ENCODE data around the gene SRP68. TPM values are rescaled to one million over a fixed set of nuclear protein-coding genes. Genes with fewer than 3 reads are reported as not detected.

SRP68 gene
- total RNA-seq, 2 donors from 2014 or later: 65.1 to 78.0 TPM

DNA sequence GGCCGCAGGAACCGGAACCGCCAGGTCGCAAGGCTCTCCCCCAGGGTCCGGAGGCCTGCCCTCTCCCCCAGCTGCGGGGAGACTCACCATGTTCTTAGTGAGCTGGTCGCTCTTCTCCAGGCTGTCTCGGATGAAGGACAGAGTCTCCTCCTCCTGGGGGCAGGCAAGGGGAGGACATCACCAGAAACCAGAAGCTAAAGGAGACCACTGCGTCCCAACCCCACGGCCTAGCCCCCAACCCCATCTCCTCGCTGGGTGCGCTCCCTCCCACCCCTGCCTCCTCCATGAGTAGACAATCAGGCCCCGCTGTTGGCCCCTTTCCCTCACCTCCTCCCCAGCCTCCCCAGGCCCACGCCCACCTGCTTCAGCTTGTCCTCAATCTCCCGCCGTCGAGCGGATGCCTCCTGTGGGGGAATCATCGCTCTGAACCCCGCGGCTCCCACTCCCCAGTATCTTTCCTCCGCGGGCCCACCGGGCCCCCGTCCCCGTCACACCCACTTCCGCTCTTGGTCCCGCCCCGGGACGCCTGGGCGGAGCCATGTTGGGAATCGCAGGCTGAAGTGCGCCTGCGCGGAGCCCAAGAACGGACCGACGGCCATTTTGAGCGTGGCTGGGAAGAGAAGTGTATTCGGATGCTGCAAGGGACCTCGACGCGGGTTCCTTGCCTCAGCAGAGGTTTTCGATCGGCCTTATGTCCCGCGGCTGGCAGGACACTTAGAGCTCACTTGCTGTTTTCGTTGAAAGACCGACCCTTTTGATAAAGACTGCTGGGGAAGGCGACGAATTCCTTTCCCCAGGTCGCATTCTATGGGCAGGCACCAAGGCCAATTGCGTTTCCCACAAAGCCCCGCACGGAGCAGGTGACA, 31.2 kb upstream of the SRP68 start, which contains the start of gene EXOC7:
Gene EXOC7, minus strand, starts transcription at position 514 of the 866 bp plus-strand sequence. Its CDS starts 95 bp downstream, at position 419.
- TF ChIP-seq, protein P1, sequence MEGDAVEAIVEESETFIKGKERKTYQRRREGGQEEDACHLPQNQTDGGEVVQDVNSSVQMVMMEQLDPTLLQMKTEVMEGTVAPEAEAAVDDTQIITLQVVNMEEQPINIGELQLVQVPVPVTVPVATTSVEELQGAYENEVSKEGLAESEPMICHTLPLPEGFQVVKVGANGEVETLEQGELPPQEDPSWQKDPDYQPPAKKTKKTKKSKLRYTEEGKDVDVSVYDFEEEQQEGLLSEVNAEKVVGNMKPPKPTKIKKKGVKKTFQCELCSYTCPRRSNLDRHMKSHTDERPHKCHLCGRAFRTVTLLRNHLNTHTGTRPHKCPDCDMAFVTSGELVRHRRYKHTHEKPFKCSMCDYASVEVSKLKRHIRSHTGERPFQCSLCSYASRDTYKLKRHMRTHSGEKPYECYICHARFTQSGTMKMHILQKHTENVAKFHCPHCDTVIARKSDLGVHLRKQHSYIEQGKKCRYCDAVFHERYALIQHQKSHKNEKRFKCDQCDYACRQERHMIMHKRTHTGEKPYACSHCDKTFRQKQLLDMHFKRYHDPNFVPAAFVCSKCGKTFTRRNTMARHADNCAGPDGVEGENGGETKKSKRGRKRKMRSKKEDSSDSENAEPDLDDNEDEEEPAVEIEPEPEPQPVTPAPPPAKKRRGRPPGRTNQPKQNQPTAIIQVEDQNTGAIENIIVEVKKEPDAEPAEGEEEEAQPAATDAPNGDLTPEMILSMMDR (IDR thresholded peaks at IDR 0.05): no peak
- H3K27me3 ChIP-seq: no peaks in the 10 kb centered on the region
- H3K9me3 ChIP-seq: no peaks in the 10 kb centered on the region
- peak within 1 kb of the TSS; percentile 55 for H3K27ac ChIP-seq
- H3K36me3 ChIP-seq: no peaks in the 10 kb centered on the region
- peak; percentile 94 for DNase-seq
- intact Hi-C loops (cut with DNase I): no loop called here
- H3K4me3 ChIP-seq: peak within 1 kb of the TSS; percentile 89
- peak within 1 kb of the TSS; percentile 88 to 95 for H3K9ac ChIP-seq (ENCODE audit: low read depth in 2 of 2, low read length in 2 of 2)
- peaks cover 8% of the 10 kb centered on the region for H3K4me1 ChIP-seq

DNA sequence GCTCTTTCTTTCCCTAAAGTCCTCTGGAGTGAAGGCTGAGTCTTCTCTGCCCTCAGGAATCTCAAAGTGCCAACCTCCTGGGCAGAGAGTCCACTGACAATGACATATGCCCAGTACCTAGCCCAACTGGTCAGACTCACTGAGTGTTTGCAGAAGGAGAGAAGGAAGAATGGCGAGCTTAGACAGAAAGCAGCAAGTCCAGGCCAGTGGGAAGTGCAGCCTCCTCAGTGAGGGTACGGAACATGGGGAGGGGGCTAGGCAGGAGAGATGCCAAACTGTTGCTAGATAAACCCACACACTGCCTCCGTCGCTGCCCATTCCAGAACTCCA, 30.6 kb upstream of the SRP68 start:
- no peaks in the 10 kb centered on the region for H3K27me3 ChIP-seq
- H3K4me1 ChIP-seq: peaks cover 8% of the 10 kb centered on the region
- DNase-seq: no peak
- TF ChIP-seq, protein P1 (IDR thresholded peaks at IDR 0.05): no peak
- H3K4me3 ChIP-seq: peak overlapping the region; percentile 89
- intact Hi-C loops (cut with DNase I): no loop called here
- no peak overlapping the region for H3K27ac ChIP-seq
- no peaks in the 10 kb centered on the region for H3K9me3 ChIP-seq
- H3K36me3 ChIP-seq: no peaks in the 10 kb centered on the region
- H3K9ac ChIP-seq (ENCODE audit: low read depth in 2 of 2, low read length in 2 of 2): peak overlapping the region; percentile 88 to 95

DNA sequence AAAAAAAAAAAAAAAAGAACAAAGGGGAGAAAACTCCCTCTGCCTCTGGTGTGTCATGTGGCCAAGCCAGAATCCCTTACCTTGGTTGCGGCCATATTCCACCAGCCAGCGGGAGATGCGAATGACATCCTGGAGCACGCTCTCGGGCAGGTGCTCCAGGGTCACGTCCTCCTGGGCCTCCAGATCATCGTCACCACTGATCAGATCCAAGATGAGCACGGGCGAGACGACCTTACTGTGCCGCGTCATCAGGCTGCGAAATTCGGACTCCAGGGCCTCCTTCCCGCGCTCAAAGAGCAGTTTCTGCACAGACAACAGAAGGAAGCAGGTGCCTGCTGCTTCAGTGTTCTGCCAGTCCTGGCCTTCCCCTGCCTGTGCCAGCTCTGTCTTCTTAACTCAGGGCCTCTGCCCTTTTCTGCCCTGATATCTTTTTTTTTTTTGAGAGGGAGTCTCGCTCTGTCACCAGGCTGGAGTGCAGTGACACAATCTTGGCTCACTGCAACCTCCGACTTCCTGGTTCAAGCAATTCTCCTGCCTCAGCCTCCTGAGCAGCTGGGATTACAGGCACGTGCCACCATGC, 25.5 kb upstream of the SRP68 start:
- peaks cover 22% of the 10 kb centered on the region for H3K36me3 ChIP-seq
- H3K27ac ChIP-seq: no peak overlapping the region
- peaks cover 6% of the 10 kb centered on the region for H3K4me1 ChIP-seq
- TF ChIP-seq, protein P1 (IDR thresholded peaks at IDR 0.05): no peak
- DNase-seq: no peak
- intact Hi-C loops (cut with DNase I): no loop called here
- H3K9me3 ChIP-seq: no peaks in the 10 kb centered on the region
- no peak overlapping the region for H3K9ac ChIP-seq (ENCODE audit: low read depth in 2 of 2, low read length in 2 of 2)
- no peaks in the 10 kb centered on the region for H3K27me3 ChIP-seq
- H3K4me3 ChIP-seq: no peak overlapping the region

DNA sequence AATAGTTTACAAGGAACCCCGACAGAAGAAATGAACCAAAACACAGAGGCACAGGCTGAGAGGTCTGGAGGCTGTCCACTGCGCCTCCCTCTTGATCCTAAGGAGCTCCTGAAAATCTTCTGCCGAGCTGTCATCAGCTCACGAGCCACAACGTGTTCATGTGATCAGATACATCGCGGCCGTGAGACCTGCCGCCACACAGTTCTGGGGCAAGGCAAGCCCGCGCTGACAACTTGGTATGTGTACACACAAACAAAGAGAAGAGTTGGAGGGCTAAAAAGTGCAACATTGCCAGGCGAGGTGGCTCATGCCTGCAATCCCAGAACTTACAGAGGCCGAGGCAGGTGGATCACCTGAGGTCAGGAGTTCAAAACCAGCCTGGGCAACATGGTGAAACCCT, 23.6 kb upstream of the SRP68 start:
- Histone ChIP-seq H3K9me3 (no peaks in the 10 kb centered on the region), H3K4me1 (no peaks in the 10 kb centered on the region), H3K27ac (no peak overlapping the region), H3K4me3 (no peak overlapping the region), H3K9ac (ENCODE audit: low read depth in 2 of 2, low read length in 2 of 2) (no peak overlapping the region), H3K36me3 (peaks cover 22% of the 10 kb centered on the region), H3K27me3 (no peaks in the 10 kb centered on the region)
- intact Hi-C loops (cut with DNase I): no loop called here
- TF ChIP-seq, protein P1 (IDR thresholded peaks at IDR 0.05): no peak
- no peak for DNase-seq

DNA sequence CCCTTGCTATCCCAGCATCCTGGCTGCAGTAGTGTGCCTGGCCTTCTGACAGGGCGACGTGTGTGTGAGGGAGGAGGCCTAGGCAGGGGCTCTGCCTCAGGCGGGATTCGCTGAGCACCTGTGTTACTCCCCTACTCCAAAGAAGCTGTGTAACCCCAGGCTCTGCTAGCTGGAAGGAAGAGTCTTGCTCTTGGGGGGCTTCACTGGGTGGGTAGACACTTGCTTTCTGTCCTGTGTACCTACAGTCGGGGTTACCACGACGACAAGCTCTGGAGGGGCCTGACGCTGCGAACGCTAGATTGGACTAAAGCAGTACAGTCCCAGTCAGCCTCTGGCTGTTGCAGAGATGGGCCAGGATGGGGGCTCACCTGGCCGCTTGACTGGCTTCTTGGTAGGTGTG, 21.7 kb upstream of the SRP68 start:
- H3K27ac ChIP-seq: no peak overlapping the region
- TF ChIP-seq, protein P1 (IDR thresholded peaks at IDR 0.05): no peak
- intact Hi-C loops (cut with DNase I): no loop called here
- no peaks in the 10 kb centered on the region for H3K4me1 ChIP-seq
- no peak for DNase-seq
- no peak overlapping the region for H3K4me3 ChIP-seq
- peaks cover 26% of the 10 kb centered on the region for H3K36me3 ChIP-seq
- no peaks in the 10 kb centered on the region for H3K9me3 ChIP-seq
- H3K9ac ChIP-seq (ENCODE audit: low read depth in 2 of 2, low read length in 2 of 2): no peak overlapping the region
- no peaks in the 10 kb centered on the region for H3K27me3 ChIP-seq

Data from colonic mucosa (tissue), 4 donors.